Measurements from ENCODE around the gene FRMD3.

DNA sequence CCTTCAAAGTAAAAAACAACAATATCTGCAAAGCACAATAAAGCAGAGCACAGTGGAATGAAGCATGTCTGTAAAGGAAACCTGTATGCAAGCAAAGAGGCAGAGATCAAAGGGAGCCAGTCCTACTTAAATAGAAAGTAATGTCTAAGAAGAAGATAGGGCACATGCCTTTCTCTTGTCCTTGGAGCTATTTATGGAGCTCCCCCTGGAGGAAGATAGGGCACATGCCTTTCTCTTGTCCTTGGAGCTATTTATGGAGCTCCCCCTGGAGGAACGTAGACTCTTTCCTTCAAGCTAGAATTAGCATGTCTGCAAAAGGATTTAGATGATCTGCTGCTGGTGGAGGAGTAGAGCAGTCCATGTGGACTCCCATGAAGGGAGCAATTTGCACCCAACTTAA lies 307.2 kb downstream of the FRMD3 start:
- TF ChIP-seq, protein P1, sequence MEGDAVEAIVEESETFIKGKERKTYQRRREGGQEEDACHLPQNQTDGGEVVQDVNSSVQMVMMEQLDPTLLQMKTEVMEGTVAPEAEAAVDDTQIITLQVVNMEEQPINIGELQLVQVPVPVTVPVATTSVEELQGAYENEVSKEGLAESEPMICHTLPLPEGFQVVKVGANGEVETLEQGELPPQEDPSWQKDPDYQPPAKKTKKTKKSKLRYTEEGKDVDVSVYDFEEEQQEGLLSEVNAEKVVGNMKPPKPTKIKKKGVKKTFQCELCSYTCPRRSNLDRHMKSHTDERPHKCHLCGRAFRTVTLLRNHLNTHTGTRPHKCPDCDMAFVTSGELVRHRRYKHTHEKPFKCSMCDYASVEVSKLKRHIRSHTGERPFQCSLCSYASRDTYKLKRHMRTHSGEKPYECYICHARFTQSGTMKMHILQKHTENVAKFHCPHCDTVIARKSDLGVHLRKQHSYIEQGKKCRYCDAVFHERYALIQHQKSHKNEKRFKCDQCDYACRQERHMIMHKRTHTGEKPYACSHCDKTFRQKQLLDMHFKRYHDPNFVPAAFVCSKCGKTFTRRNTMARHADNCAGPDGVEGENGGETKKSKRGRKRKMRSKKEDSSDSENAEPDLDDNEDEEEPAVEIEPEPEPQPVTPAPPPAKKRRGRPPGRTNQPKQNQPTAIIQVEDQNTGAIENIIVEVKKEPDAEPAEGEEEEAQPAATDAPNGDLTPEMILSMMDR (conservative IDR thresholded peaks at IDR 0.05; ENCODE audit: low read length) = peak; percentile 32
- no peak for TF ChIP-seq EZH2phosphoT487 (IDR thresholded peaks at IDR 0.05; ENCODE audit: borderline replicate concordance)
